ENCODE data around the gene XIAP. TPM values are rescaled to one million over a fixed set of nuclear protein-coding genes. Genes with fewer than 3 reads are reported as not detected.
"Not testable (repeated sequence)": the region's sequence is repeated elsewhere in the genome, so short reads cannot be mapped to it uniquely, and the experiment has no call there.

Gene XIAP
- total and polyA plus RNA-seq, 3 donors from 2014 or later: 16.5 to 30.2 (median 26.5) TPM

DNA sequence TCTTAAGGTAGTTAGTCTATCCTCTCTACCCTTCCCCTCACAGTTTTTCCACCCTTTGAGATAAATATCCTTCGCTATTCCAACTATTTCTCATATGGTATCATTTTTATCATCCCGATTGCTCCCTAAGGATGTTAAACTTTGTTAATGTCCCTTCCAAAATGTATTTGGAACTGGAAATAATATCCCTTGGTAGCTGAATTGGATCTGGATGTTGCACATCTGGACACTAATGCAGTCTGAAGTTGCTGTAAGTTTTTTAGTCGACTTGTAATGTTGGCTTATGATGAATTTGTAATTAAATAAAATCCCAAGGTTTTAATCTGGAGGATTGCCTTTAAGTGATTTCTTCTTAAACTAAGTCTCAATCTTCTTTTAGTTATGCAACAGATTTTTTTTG is 22.5 kb downstream of the XIAP start:
- no peak for TF ChIP-seq POLR2A (IDR thresholded peaks at IDR 0.05)
- TF ChIP-seq, protein P1, sequence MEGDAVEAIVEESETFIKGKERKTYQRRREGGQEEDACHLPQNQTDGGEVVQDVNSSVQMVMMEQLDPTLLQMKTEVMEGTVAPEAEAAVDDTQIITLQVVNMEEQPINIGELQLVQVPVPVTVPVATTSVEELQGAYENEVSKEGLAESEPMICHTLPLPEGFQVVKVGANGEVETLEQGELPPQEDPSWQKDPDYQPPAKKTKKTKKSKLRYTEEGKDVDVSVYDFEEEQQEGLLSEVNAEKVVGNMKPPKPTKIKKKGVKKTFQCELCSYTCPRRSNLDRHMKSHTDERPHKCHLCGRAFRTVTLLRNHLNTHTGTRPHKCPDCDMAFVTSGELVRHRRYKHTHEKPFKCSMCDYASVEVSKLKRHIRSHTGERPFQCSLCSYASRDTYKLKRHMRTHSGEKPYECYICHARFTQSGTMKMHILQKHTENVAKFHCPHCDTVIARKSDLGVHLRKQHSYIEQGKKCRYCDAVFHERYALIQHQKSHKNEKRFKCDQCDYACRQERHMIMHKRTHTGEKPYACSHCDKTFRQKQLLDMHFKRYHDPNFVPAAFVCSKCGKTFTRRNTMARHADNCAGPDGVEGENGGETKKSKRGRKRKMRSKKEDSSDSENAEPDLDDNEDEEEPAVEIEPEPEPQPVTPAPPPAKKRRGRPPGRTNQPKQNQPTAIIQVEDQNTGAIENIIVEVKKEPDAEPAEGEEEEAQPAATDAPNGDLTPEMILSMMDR (IDR thresholded peaks at IDR 0.05): no peak
- H3K27ac ChIP-seq: no peak overlapping the region
- no peaks in the 10 kb centered on the region for H3K36me3 ChIP-seq (ENCODE audit: low read depth, missing control alignments)
- no peak for DNase-seq
- intact Hi-C loops (cut with DNase I; ENCODE audit: low total_unique reads): no loop called here
- WGBS, 2 donors: 47 to 55% methylated on average over 3 of the region's 3 CpGs
- no peaks in the 10 kb centered on the region for H3K9me3 ChIP-seq
- no peak overlapping the region for H3K4me3 ChIP-seq
- H3K27me3 ChIP-seq: no peaks in the 10 kb centered on the region
- no peaks in the 10 kb centered on the region for H3K4me1 ChIP-seq

GRCh38 chrX:123884809-123885408 is 25.1 kb downstream of the XIAP start:
- DNase-seq: peak; percentile 23
- TF ChIP-seq, protein P1 (IDR thresholded peaks at IDR 0.05): peak in 1 of 3 experiments; percentile 38
- TF ChIP-seq POLR2A (IDR thresholded peaks at IDR 0.05): no peak
- Histone ChIP-seq H3K4me1 (no peaks in the 10 kb centered on the region), H3K27ac (no peak overlapping the region), H3K27me3 (no peaks in the 10 kb centered on the region), H3K36me3 (ENCODE audit: low read depth, missing control alignments) (no peaks in the 10 kb centered on the region), H3K9me3 (no peaks in the 10 kb centered on the region), H3K4me3 (no peak overlapping the region)
- intact Hi-C loops (cut with DNase I; ENCODE audit: low total_unique reads): no loop called here

DNA sequence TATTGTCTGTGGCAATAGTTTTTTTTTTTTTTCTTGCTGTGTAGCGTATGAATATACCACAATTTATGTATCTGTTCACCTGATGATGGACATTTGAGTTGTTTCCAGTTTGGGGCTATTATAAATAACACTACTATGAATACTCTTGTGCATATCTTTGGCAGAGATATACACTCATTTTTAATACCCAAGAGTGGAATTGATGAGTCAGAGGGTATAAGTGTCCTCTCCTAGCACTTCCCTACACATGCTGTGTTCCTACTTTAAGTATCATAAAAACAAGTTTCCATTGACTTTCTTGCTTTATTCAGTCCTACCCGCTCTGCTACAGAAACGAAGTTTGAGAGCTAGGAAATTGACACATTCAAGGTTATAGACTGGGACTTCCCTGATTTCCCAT is 39.8 kb downstream of the XIAP start:
- no peaks in the 10 kb centered on the region for H3K9me3 ChIP-seq
- H3K27ac ChIP-seq: no peak overlapping the region
- DNase-seq: no peak
- 64 to 69% methylated on average over 3 of the region's 3 CpGs for WGBS, 2 donors
- H3K36me3 ChIP-seq (ENCODE audit: low read depth, missing control alignments): no peaks in the 10 kb centered on the region
- no peaks in the 10 kb centered on the region for H3K4me1 ChIP-seq
- H3K27me3 ChIP-seq: no peaks in the 10 kb centered on the region
- no peak overlapping the region for H3K4me3 ChIP-seq
- intact Hi-C loops (cut with DNase I; ENCODE audit: low total_unique reads): no loop called here
- TF ChIP-seq, protein P1 (IDR thresholded peaks at IDR 0.05): no peak
- TF ChIP-seq POLR2A (IDR thresholded peaks at IDR 0.05): no peak

- DNase-seq; H3K27me3 ChIP-seq; H3K36me3 ChIP-seq (ENCODE audit: low read depth, missing control alignments); H3K9me3 ChIP-seq; H3K27ac ChIP-seq; H3K4me3 ChIP-seq; intact Hi-C loops (cut with DNase I; ENCODE audit: low total_unique reads); H3K4me1 ChIP-seq: not testable (repeated sequence)
- WGBS, 2 donors: 98 to 99% methylated on average over 7 of the region's 7 CpGs
Measured at GRCh38 chrX:123903261-123903660, 43.4 kb downstream of the XIAP start.

GRCh38 chrX:123905332-123905731 is 45.5 kb downstream of the XIAP start:
- Histone ChIP-seq H3K9me3 (no peaks in the 10 kb centered on the region), H3K4me1 (no peaks in the 10 kb centered on the region), H3K27ac (no peak overlapping the region), H3K36me3 (ENCODE audit: low read depth, missing control alignments) (no peaks in the 10 kb centered on the region), H3K4me3 (no peak overlapping the region), H3K27me3 (no peaks in the 10 kb centered on the region)
- 69 to 84% methylated on average over 2 of the region's 2 CpGs for WGBS, 2 donors
- no peak for TF ChIP-seq POLR2A (IDR thresholded peaks at IDR 0.05)
- TF ChIP-seq, protein P1 (IDR thresholded peaks at IDR 0.05): no peak
- intact Hi-C loops (cut with DNase I; ENCODE audit: low total_unique reads): no loop called here
- DNase-seq: no peak

Data from testis (tissue), 3 donors.